Measurements from ENCODE around the gene BRME1.

The BRME1 gene

DNA sequence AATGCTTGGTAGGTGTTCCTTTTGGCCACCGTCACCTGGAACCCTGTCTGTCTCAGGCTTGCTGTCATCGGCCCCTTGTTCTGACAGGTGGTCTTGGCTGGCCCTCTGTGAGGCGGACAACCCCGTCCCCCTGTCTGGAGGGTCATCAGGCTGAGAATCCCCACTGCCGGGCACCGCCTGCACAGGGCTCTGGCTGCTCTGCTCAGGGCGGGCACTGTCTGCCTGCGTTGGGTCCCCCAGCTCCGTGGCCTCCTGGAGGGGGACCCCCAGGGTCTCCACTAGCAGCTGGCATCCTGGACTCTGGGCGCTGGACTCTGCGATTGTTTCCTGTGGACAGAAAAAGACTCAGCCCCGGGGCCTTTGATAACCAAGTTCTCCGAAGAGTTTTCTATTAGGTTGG, 15.8 kb downstream of the BRME1 start:
- Histone ChIP-seq H3K9me3 (ENCODE audit: insufficient read depth, low read depth, low read length) (no peaks in the 10 kb centered on the region), H3K9me2 (replicated peaks; ENCODE audit: low read depth, low read length) (no peaks in the 10 kb centered on the region), H3K36me3 (ENCODE audit: insufficient read depth, low read length) (peaks cover 28% of the 10 kb centered on the region; the same call in 1 of the 2 replicates), H3K4me1 (ENCODE audit: insufficient read depth, low read length, poor library complexity, severe bottlenecking) (no peaks in the 10 kb centered on the region), H3K27me3 (ENCODE audit: insufficient read depth, low read length, poor library complexity, severe bottlenecking) (no peaks in the 10 kb centered on the region), H2AFZ (ENCODE audit: low read length) (no peak overlapping the region), H4K20me1 (ENCODE audit: insufficient read depth, low read length, poor library complexity, severe bottlenecking) (no peaks in the 10 kb centered on the region), H3K4me2 (ENCODE audit: low read depth, low read length, poor library complexity, severe bottlenecking) (no peak overlapping the region), H3K4me3 (ENCODE audit: low read length, poor library complexity, severe bottlenecking) (no peak overlapping the region), H3F3A (ENCODE audit: low read depth) (no peaks in the 10 kb centered on the region), H3K79me2 (ENCODE audit: insufficient read depth, low read length) (no peaks in the 10 kb centered on the region), H3K9ac (ENCODE audit: low read depth, low read length, poor library complexity, severe bottlenecking) (no peak overlapping the region)
- TF ChIP-seq, protein P1, sequence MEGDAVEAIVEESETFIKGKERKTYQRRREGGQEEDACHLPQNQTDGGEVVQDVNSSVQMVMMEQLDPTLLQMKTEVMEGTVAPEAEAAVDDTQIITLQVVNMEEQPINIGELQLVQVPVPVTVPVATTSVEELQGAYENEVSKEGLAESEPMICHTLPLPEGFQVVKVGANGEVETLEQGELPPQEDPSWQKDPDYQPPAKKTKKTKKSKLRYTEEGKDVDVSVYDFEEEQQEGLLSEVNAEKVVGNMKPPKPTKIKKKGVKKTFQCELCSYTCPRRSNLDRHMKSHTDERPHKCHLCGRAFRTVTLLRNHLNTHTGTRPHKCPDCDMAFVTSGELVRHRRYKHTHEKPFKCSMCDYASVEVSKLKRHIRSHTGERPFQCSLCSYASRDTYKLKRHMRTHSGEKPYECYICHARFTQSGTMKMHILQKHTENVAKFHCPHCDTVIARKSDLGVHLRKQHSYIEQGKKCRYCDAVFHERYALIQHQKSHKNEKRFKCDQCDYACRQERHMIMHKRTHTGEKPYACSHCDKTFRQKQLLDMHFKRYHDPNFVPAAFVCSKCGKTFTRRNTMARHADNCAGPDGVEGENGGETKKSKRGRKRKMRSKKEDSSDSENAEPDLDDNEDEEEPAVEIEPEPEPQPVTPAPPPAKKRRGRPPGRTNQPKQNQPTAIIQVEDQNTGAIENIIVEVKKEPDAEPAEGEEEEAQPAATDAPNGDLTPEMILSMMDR (conservative IDR thresholded peaks at IDR 0.05; ENCODE audit: low read length) = no peak
- TF ChIP-seq EZH2phosphoT487 (IDR thresholded peaks at IDR 0.05; ENCODE audit: borderline replicate concordance) = no peak

DNA sequence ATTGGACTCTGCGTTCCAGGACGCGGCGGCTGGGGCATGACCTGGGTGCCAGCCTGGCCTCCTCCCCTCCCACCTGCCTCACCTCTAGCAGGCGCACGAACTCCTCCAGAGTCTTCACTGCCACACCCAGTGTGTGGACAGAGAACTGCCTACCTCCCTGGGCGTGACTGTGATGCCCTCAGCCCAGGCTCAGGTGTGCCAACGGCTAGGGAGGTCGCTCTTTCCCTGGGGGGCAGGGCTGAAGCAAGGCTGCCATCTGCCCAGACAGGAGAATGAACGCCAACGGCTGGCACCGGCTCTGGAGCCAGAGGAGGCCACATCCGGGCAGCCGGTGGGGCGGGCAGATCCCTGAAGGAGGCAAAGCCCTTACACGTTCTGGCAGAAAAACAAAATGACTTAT, 17.6 kb downstream of the BRME1 start:
- H2AFZ ChIP-seq (ENCODE audit: low read length) = no peak overlapping the region
- no peaks in the 10 kb centered on the region for H4K20me1 ChIP-seq (ENCODE audit: insufficient read depth, low read length, poor library complexity, severe bottlenecking)
- TF ChIP-seq, protein P1 (conservative IDR thresholded peaks at IDR 0.05; ENCODE audit: low read length) = no peak
- no peak for TF ChIP-seq EZH2phosphoT487 (IDR thresholded peaks at IDR 0.05; ENCODE audit: borderline replicate concordance)
- H3K4me1 ChIP-seq (ENCODE audit: insufficient read depth, low read length, poor library complexity, severe bottlenecking) = peaks cover 7% of the 10 kb centered on the region
- H3K27me3 ChIP-seq (ENCODE audit: insufficient read depth, low read length, poor library complexity, severe bottlenecking) = no peaks in the 10 kb centered on the region
- H3K36me3 ChIP-seq (ENCODE audit: insufficient read depth, low read length) = peaks cover 18% of the 10 kb centered on the region; the same call in 1 of the 2 replicates
- no peaks in the 10 kb centered on the region for H3F3A ChIP-seq (ENCODE audit: low read depth)
- no peak overlapping the region for H3K4me2 ChIP-seq (ENCODE audit: low read depth, low read length, poor library complexity, severe bottlenecking)
- no peak overlapping the region for H3K4me3 ChIP-seq (ENCODE audit: low read length, poor library complexity, severe bottlenecking)
- no peaks in the 10 kb centered on the region for H3K79me2 ChIP-seq (ENCODE audit: insufficient read depth, low read length)
- no peak overlapping the region for H3K9ac ChIP-seq (ENCODE audit: low read depth, low read length, poor library complexity, severe bottlenecking)
- no peaks in the 10 kb centered on the region for H3K9me2 ChIP-seq (replicated peaks; ENCODE audit: low read depth, low read length)
- no peaks in the 10 kb centered on the region for H3K9me3 ChIP-seq (ENCODE audit: insufficient read depth, low read depth, low read length)

DNA sequence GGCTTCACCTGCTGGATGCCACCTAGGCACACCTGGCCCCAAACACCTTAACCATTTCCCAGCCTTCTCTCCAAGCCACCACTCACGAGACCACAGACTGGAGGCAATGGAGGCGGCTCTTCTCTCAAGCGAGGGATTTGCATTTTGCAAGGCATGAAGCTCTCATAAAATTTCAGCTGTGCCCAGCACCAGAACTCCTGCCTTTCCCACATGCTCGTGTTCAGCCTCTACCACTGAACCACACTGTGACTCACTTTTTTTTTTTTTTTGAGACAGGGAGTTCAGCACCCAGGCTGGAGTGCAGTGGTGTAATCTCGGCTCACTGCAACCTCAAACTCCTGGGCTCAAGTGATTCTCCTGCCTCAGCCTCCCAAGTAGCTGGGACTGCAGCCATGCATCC, 18.4 kb downstream of the BRME1 start:
- Histone ChIP-seq H3K4me1 (ENCODE audit: insufficient read depth, low read length, poor library complexity, severe bottlenecking) (peaks cover 15% of the 10 kb centered on the region), H3F3A (ENCODE audit: low read depth) (no peaks in the 10 kb centered on the region), H3K9ac (ENCODE audit: low read depth, low read length, poor library complexity, severe bottlenecking) (no peak overlapping the region)

More for the DNA sequence above, 18.4 kb downstream of the BRME1 start:
- Histone ChIP-seq H3K9me2 (replicated peaks; ENCODE audit: low read depth, low read length) (no peaks in the 10 kb centered on the region), H3K79me2 (ENCODE audit: insufficient read depth, low read length) (no peaks in the 10 kb centered on the region), H4K20me1 (ENCODE audit: insufficient read depth, low read length, poor library complexity, severe bottlenecking) (no peaks in the 10 kb centered on the region), H3K9me3 (ENCODE audit: insufficient read depth, low read depth, low read length) (no peaks in the 10 kb centered on the region), H3K4me2 (ENCODE audit: low read depth, low read length, poor library complexity, severe bottlenecking) (no peak overlapping the region), H3K27me3 (ENCODE audit: insufficient read depth, low read length, poor library complexity, severe bottlenecking) (no peaks in the 10 kb centered on the region), H2AFZ (ENCODE audit: low read length) (no peak overlapping the region), H3K36me3 (ENCODE audit: insufficient read depth, low read length) (peaks cover 13% of the 10 kb centered on the region; the same call in 1 of the 2 replicates), H3K4me3 (ENCODE audit: low read length, poor library complexity, severe bottlenecking) (no peak overlapping the region)
- TF ChIP-seq EZH2phosphoT487 (IDR thresholded peaks at IDR 0.05; ENCODE audit: borderline replicate concordance) = no peak
- TF ChIP-seq, protein P1 (conservative IDR thresholded peaks at IDR 0.05; ENCODE audit: low read length) = no peak

Measured in Loucy (cell line).